Measurements from ENCODE around the gene DOK7. TPM values are rescaled to one million over a fixed set of nuclear protein-coding genes. Genes with fewer than 3 reads are reported as not detected.

DOK7 gene
- total and polyA plus RNA-seq, 2 experiments from 2014 or later, result 0.23 to 1.8 TPM

GRCh38 chr4:3442959-3443749 is 20.0 kb upstream of the DOK7 start:
- Histone ChIP-seq H3K79me2 (no peaks in the 10 kb centered on the region), H3K4me3 (no peak overlapping the region), H3K27me3 (no peaks in the 10 kb centered on the region), H3K36me3 (replicated peaks; ENCODE audit: insufficient read depth, low read depth) (no peaks in the 10 kb centered on the region), H4K20me1 (ENCODE audit: insufficient read depth, poor library complexity, severe bottlenecking) (no peaks in the 10 kb centered on the region), H3K9me2 (replicated peaks; ENCODE audit: insufficient read depth) (no peaks in the 10 kb centered on the region), H2AFZ (no peak overlapping the region), H3K4me1 (ENCODE audit: insufficient read depth) (no peaks in the 10 kb centered on the region), H3K9me3 (ENCODE audit: low read depth) (no peaks in the 10 kb centered on the region), H3K27ac (no peak overlapping the region), H3K4me2 (no peak overlapping the region)
- TF ChIP-seq, protein P1, sequence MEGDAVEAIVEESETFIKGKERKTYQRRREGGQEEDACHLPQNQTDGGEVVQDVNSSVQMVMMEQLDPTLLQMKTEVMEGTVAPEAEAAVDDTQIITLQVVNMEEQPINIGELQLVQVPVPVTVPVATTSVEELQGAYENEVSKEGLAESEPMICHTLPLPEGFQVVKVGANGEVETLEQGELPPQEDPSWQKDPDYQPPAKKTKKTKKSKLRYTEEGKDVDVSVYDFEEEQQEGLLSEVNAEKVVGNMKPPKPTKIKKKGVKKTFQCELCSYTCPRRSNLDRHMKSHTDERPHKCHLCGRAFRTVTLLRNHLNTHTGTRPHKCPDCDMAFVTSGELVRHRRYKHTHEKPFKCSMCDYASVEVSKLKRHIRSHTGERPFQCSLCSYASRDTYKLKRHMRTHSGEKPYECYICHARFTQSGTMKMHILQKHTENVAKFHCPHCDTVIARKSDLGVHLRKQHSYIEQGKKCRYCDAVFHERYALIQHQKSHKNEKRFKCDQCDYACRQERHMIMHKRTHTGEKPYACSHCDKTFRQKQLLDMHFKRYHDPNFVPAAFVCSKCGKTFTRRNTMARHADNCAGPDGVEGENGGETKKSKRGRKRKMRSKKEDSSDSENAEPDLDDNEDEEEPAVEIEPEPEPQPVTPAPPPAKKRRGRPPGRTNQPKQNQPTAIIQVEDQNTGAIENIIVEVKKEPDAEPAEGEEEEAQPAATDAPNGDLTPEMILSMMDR (IDR thresholded peaks at IDR 0.05; ENCODE audit: poor library complexity), result peak; percentile 91
- TF ChIP-seq EZH2phosphoT487 (IDR thresholded peaks at IDR 0.05; ENCODE audit: low read depth, severe bottlenecking, unreplicated experiment), result no peak
- 85% methylated on average over 23 of the region's 36 CpGs for WGBS (ENCODE audit: low lambda C conversion rate, missing lambda C conversion rate)
- DNase-seq (ENCODE audit: low spot score), result peak; percentile 64

GRCh38 chr4:3443750-3444309 is 19.3 kb upstream of the DOK7 start:
- H3K9me2 ChIP-seq (replicated peaks; ENCODE audit: insufficient read depth), result no peaks in the 10 kb centered on the region
- no peaks in the 10 kb centered on the region for H3K4me1 ChIP-seq (ENCODE audit: insufficient read depth)
- H3K27me3 ChIP-seq, result no peaks in the 10 kb centered on the region
- H3K4me2 ChIP-seq, result no peak overlapping the region
- H2AFZ ChIP-seq, result no peak overlapping the region
- H3K27ac ChIP-seq, result no peak overlapping the region
- no peak overlapping the region for H3K4me3 ChIP-seq
- H3K9me3 ChIP-seq (ENCODE audit: low read depth), result no peaks in the 10 kb centered on the region
- H4K20me1 ChIP-seq (ENCODE audit: insufficient read depth, poor library complexity, severe bottlenecking), result no peaks in the 10 kb centered on the region
- no peaks in the 10 kb centered on the region for H3K36me3 ChIP-seq (replicated peaks; ENCODE audit: insufficient read depth, low read depth)
- H3K79me2 ChIP-seq, result no peaks in the 10 kb centered on the region
- no peak for DNase-seq (ENCODE audit: low spot score)
- TF ChIP-seq EZH2 (IDR thresholded peaks at IDR 0.05; ENCODE audit: borderline replicate concordance) (no peak), EZH2phosphoT487 (IDR thresholded peaks at IDR 0.05; ENCODE audit: low read depth, severe bottlenecking, unreplicated experiment) (no peak)
- TF ChIP-seq, protein P1 (IDR thresholded peaks at IDR 0.05; ENCODE audit: poor library complexity), result no peak
- WGBS (ENCODE audit: low lambda C conversion rate, missing lambda C conversion rate), result 87% methylated on average over 11 of the region's 17 CpGs

DNA sequence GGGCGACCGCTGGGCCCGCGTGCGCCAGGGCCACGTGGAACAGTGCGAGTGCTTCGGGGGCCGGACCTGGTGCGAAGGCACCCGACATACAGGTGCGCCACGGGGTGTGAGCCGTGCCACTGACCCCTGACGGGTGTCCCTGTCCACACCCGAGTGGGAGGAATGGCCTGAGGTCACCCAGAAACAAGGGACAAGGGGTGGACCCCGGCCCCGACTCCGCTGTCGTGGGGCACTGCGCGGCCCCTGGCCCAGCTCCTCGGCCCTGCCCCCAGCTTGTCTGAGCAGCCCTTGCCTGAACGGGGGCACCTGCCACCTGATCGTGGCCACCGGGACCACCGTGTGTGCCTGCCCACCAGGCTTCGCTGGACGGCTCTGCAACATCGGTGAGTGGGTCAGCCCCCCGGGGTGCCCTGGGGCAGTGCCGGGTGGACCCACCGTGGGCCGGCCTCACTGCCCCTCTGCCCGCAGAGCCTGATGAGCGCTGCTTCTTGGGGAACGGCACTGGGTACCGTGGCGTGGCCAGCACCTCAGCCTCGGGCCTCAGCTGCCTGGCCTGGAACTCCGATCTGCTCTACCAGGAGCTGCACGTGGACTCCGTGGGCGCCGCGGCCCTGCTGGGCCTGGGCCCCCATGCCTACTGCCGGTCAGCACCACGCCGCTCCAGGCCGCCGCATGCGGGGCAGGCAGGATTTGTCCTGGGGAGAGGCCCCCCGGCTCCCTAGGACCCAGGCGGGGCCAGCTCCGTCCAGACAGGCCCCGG is 18.6 kb upstream of the DOK7 start:
- TF ChIP-seq, protein P1 (IDR thresholded peaks at IDR 0.05; ENCODE audit: poor library complexity), result no peak
- TF ChIP-seq EZH2 (IDR thresholded peaks at IDR 0.05; ENCODE audit: borderline replicate concordance), result no peak
- no peak for TF ChIP-seq EZH2phosphoT487 (IDR thresholded peaks at IDR 0.05; ENCODE audit: low read depth, severe bottlenecking, unreplicated experiment)

More for the DNA sequence above, 18.6 kb upstream of the DOK7 start:
- no peak overlapping the region for H3K27ac ChIP-seq
- WGBS (ENCODE audit: low lambda C conversion rate, missing lambda C conversion rate), result 96% methylated on average over 14 of the region's 56 CpGs
- no peaks in the 10 kb centered on the region for H3K27me3 ChIP-seq
- no peaks in the 10 kb centered on the region for H3K36me3 ChIP-seq (replicated peaks; ENCODE audit: insufficient read depth, low read depth)
- no peaks in the 10 kb centered on the region for H4K20me1 ChIP-seq (ENCODE audit: insufficient read depth, poor library complexity, severe bottlenecking)
- no peaks in the 10 kb centered on the region for H3K9me2 ChIP-seq (replicated peaks; ENCODE audit: insufficient read depth)
- H3K4me2 ChIP-seq, result no peak overlapping the region
- no peak overlapping the region for H2AFZ ChIP-seq
- no peak for DNase-seq (ENCODE audit: low spot score)
- no peaks in the 10 kb centered on the region for H3K9me3 ChIP-seq (ENCODE audit: low read depth)
- no peaks in the 10 kb centered on the region for H3K4me1 ChIP-seq (ENCODE audit: insufficient read depth)
- H3K79me2 ChIP-seq, result no peaks in the 10 kb centered on the region
- H3K4me3 ChIP-seq, result no peak overlapping the region

Data from hepatocyte (in vitro differentiated cells).